A673 (cell line): ENCODE data around the gene FASTKD1. TPM values are rescaled to one million over a fixed set of nuclear protein-coding genes. Genes with fewer than 3 reads are reported as not detected.
"Not testable (repeated sequence)": the region's sequence is repeated elsewhere in the genome, so short reads cannot be mapped to it uniquely, and the experiment has no call there.

ENCODE experiments used
- BruUV-seq: library from RNA; stranded (reverse); fragments of 400-500 nt; replicated peaks from 2 replicates; lab custom pipeline; 2021; lab: Mats Ljungman, UMichigan
- CTCF ChIA-PET: fragments of 300-600 bp; sonication (Branson Sonifier 250); formaldehyde crosslinking; loops from one replicate; lab custom pipeline; 2022; ENCODE audit warnings: antibody characterized with exemption; lab: Charles Lee
- POLR2A ChIA-PET: fragments of 300-600 bp; sonication (Branson Sonifier 250); formaldehyde crosslinking; loops from one replicate; lab custom pipeline; 2022; ENCODE audit warnings: antibody characterized with exemption; ENCODE audit not compliant: low non-redundant PET; lab: Charles Lee
- DNase-seq: peaks from one replicate; pipeline ENCODE4 v3.0.0-alpha.2; 2015; ENCODE audit warnings: low spot score
- H3K27ac ChIP-seq: fragments of 200-600 bp; sonication (generic); 2 replicates; pipeline ENCODE4 v1.5.1; 2016; ENCODE audit warnings: mixed run types, low read depth, mild to moderate bottlenecking, mixed read lengths, antibody characterized with exemption, low read length; ENCODE audit not compliant: poor library complexity, severe bottlenecking
- H3K27me3 ChIP-seq: fragments of 200-600 bp; sonication (generic); replicated peaks from 2 replicates; pipeline ENCODE4 v1.6.1; 2017; ENCODE audit warnings: mixed run types, low read depth, mild to moderate bottlenecking, mixed read lengths, antibody characterized with exemption, low read length; ENCODE audit not compliant: insufficient read depth, poor library complexity
- H3K36me3 ChIP-seq: fragments of 200-600 bp; sonication (generic); 2 replicates; pipeline ENCODE4 v1.6.1; 2016; ENCODE audit warnings: mixed run types, mild to moderate bottlenecking, mixed read lengths, antibody characterized with exemption, low read length; ENCODE audit not compliant: insufficient read depth, poor library complexity, severe bottlenecking
- H3K4me1 ChIP-seq: fragments of 200-600 bp; sonication (generic); 2 replicates; pipeline ENCODE4 v1.6.1; 2017; ENCODE audit warnings: mixed run types, mild to moderate bottlenecking, mixed read lengths, antibody characterized with exemption, low read length; ENCODE audit not compliant: insufficient read depth, poor library complexity, severe bottlenecking
- H3K4me3 ChIP-seq: fragments of 200-600 bp; sonication (generic); 2 replicates; pipeline ENCODE4 v1.5.1; 2016; ENCODE audit warnings: low read depth, mixed run types, mild to moderate bottlenecking, mixed read lengths, low read length; ENCODE audit not compliant: poor library complexity, severe bottlenecking
- H3K9me3 ChIP-seq: fragments of 200-600 bp; sonication (generic); 2 replicates; pipeline ENCODE4 v1.6.1; 2016; ENCODE audit warnings: mixed run types, low read depth, mild to moderate bottlenecking, mixed read lengths, antibody characterized with exemption, low read length; ENCODE audit not compliant: poor library complexity, severe bottlenecking
- CTCF ChIP-seq: fragments of 300-800, 200-600 bp; sonication (generic); conservative IDR thresholded peaks from 2 replicates; pipeline ENCODE4 v1.5.1; 2017; ENCODE audit warnings: low read depth, mild to moderate bottlenecking, antibody characterized with exemption, low read length, moderate library complexity, mixed read lengths
- EZH2 ChIP-seq: fragments of 200-600 bp; sonication (generic); IDR thresholded peaks from 2 replicates; pipeline ENCODE4 v1.6.1; 2017; ENCODE audit warnings: borderline replicate concordance, low read depth, mild to moderate bottlenecking, mixed read lengths, antibody characterized with exemption, low read length; ENCODE audit not compliant: poor library complexity, severe bottlenecking
- intact Hi-C: fragments of 100-400 bp; cut with micrococcal nuclease; formaldehyde crosslinking; loops from one replicate; pipeline ENCODE4 v1.10.0; 2022; ENCODE audit not compliant: unreplicated experiment
- total RNA-seq: library from RNA; stranded (reverse); gene quantifications from 2 replicates; pipeline ENCODE4 v1.2.3, GENCODE V29; 2021

The FASTKD1 gene
- total RNA-seq, 1 experiment from 2014 or later, result 37.3 TPM

GRCh38 chr2:169572821-169573159 is 875 bp downstream of the FASTKD1 start:
- TF ChIP-seq EZH2 (no peak), CTCF (no peak)
- CTCF ChIA-PET, result no interaction called here
- intact Hi-C loops, result no loop called here
- Histone ChIP-seq H3K27ac (no peak overlapping the region), H3K36me3 (no peaks in the 10 kb centered on the region), H3K9me3 (no peaks in the 10 kb centered on the region), H3K4me1 (peaks cover 8% of the 10 kb centered on the region), H3K4me3 (peak overlapping the region; percentile 62), H3K27me3 (no peaks in the 10 kb centered on the region)
- DNase-seq, result no peak
- POLR2A ChIA-PET, result no interaction called here
- BruUV-seq, result no TSS peak

- peak overlapping the region; percentile 62 for H3K4me3 ChIP-seq
These were observed 1.5 kb downstream of the FASTKD1 start for GRCh38 chr2:169572189-169572588.

GRCh38 chr2:169571571-169571970 is 2.1 kb downstream of the FASTKD1 start:
- peaks cover 8% of the 10 kb centered on the region for H3K4me1 ChIP-seq
- no peaks in the 10 kb centered on the region for H3K27me3 ChIP-seq
- no peaks in the 10 kb centered on the region for H3K9me3 ChIP-seq
- H3K27ac ChIP-seq, result no peak overlapping the region
- no peak for TF ChIP-seq CTCF
- TF ChIP-seq EZH2, result no peak
- DNase-seq, result no peak
- no TSS peak for BruUV-seq
- intact Hi-C loops, result no loop called here
- POLR2A ChIA-PET, result no interaction called here
- H3K36me3 ChIP-seq, result no peaks in the 10 kb centered on the region
- peak overlapping the region; percentile 62 for H3K4me3 ChIP-seq
- CTCF ChIA-PET, result no interaction called here

More at GRCh38 chr2:169572189-169572588, 1.5 kb downstream of the FASTKD1 start:
- intact Hi-C loops, result no loop called here
- ChIA-PET CTCF (no interaction called here), POLR2A (no interaction called here)
- H3K27me3 ChIP-seq, result no peaks in the 10 kb centered on the region
- H3K36me3 ChIP-seq, result no peaks in the 10 kb centered on the region
- H3K9me3 ChIP-seq, result no peaks in the 10 kb centered on the region
- no peak overlapping the region for H3K27ac ChIP-seq
- no peak for TF ChIP-seq EZH2
- BruUV-seq, result no TSS peak
- DNase-seq, result no peak
- peaks cover 8% of the 10 kb centered on the region for H3K4me1 ChIP-seq

- BruUV-seq, H3K36me3 ChIP-seq, H3K4me1 ChIP-seq, POLR2A ChIA-PET, DNase-seq, CTCF ChIA-PET, H3K27ac ChIP-seq, H3K4me3 ChIP-seq, H3K9me3 ChIP-seq, H3K27me3 ChIP-seq, intact Hi-C loops: not testable (repeated sequence)
These were observed 2.9 kb downstream of the FASTKD1 start for GRCh38 chr2:169570752-169571151.
